ENCODE measurements around the gene GIPR.

Gene GIPR

DNA sequence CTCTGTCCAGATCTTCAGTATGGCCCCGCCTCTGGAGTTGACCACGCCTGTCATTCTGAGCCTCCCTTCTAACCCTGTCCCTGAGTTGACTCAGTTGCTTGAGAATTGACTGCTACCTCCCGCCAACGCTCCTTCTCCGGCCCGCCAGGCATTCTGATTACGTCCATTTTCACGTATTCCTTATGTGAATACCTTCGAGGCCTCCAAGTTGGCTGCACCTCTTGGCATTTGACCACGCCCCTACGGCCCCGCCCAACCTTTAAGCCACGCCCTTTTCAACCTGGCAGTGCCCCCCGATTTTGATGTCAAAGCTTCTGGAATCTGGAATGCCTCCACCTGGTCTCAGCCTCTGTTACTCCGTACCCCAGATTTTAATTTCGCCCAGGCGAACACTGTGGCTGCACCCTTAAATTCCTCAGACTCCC is 27.2 kb upstream of the GIPR start:
- DNase-seq: peak; percentile 46 to 60
- TF ChIP-seq POLR2A (IDR thresholded peaks at IDR 0.05; ENCODE audit: low read length): no peak
- no peak for TF ChIP-seq GATA1 (IDR thresholded peaks at IDR 0.05; ENCODE audit: low read depth, low read length)

DNA sequence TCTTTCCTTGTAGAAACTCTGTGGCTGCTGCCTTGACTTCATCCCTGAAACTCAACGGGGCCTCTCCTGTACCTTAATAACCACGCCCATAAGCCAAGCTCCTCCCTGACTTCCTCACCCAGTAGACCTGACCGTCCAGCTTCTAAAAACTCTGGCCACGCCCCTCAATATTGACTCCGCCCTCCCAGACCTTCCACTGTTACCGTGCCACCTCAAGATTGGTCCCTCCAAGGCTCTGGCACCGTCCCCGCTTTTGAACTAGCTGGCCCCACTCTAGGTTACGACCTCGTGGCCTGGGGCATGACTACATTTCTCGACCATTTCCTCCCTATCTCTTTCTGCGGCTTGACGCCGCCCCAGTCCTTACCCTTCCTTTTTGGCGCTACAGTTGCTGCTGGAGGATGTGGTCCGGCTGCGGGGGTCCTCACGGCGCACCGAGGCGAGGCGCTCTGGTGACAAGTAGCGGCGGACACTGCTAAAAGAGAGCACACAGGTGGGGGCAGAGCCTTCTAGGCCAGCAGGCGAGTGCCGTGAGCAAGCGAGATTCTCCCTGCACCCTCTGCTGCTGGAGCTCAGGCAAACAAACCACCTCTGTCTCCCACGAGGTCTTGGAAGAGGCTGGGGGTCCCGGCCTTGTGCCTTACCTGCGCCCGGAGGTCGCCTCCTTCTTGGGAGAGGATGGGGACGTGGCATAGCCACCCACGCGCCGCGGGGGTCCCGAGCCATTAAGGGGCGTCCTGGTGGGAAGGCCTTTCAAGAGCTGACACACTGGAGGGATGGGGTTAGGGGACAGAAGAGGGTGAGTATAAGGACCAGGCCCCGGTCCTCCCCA is 26.5 kb upstream of the GIPR start:
- DNase-seq: peak; percentile 88 to 92
- TF ChIP-seq POLR2A (IDR thresholded peaks at IDR 0.05; ENCODE audit: low read length) (no peak), GATA1 (IDR thresholded peaks at IDR 0.05; ENCODE audit: low read depth, low read length) (no peak)

DNA sequence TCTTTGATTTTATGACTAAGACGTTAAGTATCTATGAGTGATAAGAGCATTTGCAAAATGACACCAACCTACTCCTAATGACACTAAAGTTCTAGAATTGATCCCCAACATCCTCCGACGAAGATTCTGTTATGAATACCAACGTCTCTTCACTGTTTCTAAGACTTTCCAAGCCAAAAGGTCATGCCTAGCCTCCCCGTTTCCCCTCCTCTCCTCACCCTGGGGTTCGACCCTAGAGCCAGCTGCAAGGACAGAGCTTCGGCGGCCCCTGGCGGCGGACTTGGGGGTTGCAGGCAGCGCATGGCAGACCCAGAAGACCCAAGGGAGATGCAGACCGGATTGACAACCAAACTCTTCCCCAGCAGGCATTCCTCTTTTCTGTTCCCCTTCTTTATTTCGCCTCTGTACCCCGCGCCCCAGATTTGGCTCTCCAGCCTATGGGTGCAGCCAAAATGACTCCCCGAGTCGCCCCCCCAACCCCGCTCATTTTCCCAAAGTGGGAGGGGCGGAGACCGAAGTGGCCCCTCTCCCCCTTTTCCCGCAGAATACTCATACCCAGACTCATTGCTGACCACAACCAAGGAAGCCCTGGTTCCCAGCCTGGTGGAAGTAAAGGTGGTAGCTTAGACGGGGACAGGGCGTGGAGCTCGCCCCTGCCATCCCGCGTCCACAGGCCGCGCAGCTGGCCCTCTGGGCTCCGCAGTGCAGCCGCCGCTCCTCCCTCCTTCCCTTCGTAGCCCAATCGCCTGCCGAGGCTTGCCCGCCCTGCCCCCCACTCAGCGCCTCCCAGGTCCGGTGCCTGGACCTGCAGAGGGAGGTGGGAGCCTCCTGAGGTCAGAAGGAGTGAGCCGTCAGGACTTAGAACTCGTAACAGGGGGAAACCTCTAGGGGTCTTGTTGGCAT is 24.7 kb upstream of the GIPR start:
- TF ChIP-seq POLR2A (IDR thresholded peaks at IDR 0.05; ENCODE audit: low read length): no peak
- TF ChIP-seq GATA1 (IDR thresholded peaks at IDR 0.05; ENCODE audit: low read depth, low read length): no peak
- peak; percentile 84 to 92 for DNase-seq

DNA sequence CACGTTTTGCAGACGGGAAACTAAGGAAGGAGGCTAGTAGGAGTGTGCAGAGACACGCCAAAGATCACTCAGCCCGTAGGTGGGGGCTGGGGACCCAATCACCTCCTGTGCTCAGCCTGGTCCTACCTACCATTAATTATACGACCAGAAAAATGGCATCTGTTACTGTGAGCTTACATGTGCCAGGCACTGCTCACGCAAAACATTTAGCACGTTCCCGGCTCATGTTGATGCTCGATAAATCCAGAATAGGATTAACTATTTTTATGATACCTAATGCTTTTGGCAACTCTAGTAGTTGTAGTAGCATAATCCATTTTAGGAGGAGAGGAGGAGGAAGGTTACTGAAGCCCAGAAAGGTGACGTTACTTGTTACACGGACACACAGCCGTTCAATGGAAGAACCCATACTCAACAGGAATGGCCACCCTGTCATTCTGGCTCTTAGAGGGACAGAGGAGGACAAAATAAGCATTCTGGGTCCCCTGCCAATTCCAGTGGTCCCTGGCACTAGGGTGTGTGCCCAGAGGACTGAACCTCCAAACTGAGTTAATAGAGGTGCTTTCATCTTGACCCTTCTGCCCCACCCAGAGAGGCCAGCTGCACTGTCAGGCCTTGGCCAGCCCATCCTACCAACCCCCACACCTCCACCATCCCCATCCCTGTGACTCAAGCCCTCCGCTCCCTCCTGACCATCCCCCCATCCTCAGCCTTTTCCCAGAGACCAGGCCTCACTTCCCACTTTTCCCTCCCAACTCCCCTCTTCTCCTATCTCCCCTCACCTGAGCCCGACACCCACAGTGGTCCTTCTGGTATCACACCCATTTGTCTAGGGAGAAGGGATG is 23.9 kb upstream of the GIPR start:
- no peak for TF ChIP-seq POLR2A (IDR thresholded peaks at IDR 0.05; ENCODE audit: low read length)
- TF ChIP-seq GATA1 (IDR thresholded peaks at IDR 0.05; ENCODE audit: low read depth, low read length): no peak
- DNase-seq: no peak

DNA sequence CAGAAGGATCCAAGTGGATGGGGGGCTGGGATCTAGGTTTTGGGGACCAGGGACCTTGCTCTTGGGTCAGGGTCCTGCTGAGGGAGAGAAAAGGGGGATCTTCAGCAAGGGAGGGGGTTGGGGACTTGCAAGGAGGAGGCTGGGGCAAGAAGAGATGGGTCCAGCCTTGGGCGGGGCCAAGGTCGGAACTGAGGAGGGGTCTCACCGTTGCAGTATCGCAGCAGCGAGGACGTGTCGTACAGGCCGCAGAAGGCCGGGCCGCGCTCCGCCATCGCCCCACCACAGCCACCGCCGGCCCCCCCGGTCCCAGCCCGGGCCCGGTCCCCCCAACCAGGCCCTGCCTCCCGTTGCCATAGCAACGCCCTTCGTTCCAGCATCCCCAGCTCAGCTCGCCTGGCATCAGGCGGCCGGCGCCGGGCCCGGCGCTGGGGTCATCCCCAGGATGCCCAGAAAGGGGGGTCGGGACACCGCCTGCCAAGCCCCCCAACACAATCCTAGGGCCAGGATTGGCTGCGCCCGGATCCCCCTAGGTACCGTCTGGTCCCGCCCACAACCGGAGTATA is 22.9 kb upstream of the GIPR start:
- peak; percentile 62 to 64 for DNase-seq
- TF ChIP-seq POLR2A (IDR thresholded peaks at IDR 0.05; ENCODE audit: low read length): no peak
- no peak for TF ChIP-seq GATA1 (IDR thresholded peaks at IDR 0.05; ENCODE audit: low read depth, low read length)

DNA sequence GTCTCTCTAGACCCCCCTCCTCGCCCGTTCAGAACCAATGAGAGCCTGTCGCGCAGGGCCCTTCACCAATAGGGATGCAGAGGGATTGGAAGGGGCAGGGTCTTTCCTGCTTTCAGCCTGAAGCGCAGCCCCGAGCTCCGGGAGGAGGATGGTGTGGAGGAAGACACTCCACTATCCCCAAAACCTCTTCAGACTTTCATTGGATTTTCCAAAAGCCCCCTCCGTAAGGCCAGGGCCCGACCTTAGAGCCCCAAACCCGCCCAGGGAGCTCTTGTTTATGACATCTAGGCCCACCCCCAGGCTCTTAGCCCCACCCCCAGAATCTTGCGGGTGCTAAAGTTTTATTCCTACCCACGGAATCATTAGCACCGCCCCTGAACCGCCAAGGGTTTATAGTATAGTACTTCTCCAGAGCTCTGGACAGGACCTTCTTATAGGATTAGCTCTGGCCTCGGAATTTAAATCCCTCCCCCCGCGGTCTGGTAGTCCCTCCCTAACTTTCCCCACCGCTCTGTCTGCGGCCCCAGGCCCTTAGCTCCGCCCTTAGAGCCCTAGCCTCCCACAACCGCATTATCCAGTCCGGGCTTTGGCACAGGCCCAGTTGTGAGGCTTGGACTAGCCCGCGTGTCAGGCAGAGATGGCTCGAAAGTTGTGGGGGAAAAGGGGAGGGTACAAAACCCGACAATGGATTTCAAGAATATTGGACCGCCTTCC is 22.2 kb upstream of the GIPR start:
- TF ChIP-seq POLR2A (IDR thresholded peaks at IDR 0.05; ENCODE audit: low read length) (no peak), GATA1 (IDR thresholded peaks at IDR 0.05; ENCODE audit: low read depth, low read length) (no peak)
- peak; percentile 71 to 82 for DNase-seq

DNA sequence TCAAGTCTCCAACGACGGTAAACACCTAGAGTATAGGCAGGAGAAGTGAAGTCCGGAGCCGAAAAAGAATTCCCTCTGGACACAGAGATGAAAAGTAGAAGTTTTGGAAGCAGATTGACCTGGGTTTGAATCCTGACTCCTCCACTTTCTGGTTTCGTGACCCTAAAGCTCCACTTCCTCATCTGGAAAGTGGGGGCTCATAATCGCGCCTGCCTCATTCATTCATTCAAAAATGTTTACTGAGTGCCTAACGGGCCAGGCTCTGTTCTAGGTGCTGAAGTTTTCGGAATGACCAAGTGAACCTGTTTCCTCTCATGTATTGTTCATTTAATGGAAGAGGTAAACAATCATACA is 21.7 kb upstream of the GIPR start:
- TF ChIP-seq GATA1 (IDR thresholded peaks at IDR 0.05; ENCODE audit: low read depth, low read length) (no peak), POLR2A (IDR thresholded peaks at IDR 0.05; ENCODE audit: low read length) (no peak)
- DNase-seq: no peak

DNA sequence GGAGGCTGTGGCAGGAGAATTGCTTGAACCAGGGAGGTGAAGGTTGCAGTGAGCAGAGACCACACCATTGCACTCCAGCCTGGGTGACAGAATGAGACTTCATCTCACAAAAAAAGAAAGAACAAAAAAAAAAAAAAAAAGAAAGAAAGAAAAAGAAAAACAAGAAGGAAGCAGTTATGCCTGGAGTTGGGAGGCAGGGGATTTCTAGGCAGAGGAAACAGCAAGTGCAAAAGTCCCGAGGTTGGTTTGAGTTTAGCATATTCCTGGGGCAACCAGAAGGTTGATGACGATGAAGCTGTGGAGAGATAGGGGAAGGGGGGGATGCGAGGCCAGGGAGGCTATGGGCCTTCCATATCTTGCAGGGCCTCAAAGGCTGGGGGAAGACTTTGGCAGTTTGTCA is 17.3 kb upstream of the GIPR start:
- DNase-seq: no peak
- no peak for TF ChIP-seq POLR2A (IDR thresholded peaks at IDR 0.05; ENCODE audit: low read length)
- no peak for TF ChIP-seq GATA1 (IDR thresholded peaks at IDR 0.05; ENCODE audit: low read depth, low read length)

DNA sequence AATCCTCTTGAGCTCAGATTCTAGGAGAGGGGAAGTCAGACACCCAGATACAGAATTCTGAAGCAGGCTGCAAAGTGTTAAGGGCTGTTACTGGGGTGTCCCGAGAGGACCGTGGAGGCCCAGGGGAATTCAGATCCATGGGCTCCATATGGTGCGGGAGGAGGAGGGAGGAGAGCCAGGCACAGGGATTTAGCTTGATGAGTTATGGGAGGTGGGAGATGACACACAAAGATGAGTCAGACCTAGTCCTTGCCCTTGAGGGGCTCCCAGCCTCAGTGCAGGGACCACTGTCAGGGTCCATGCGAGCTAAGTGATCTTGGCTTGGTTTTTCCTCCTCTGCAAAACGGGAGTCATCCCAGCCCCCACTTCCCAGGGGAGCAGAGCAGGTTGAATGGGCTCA is 14.4 kb upstream of the GIPR start:
- TF ChIP-seq GATA1 (IDR thresholded peaks at IDR 0.05; ENCODE audit: low read depth, low read length) (no peak), POLR2A (IDR thresholded peaks at IDR 0.05; ENCODE audit: low read length) (no peak)
- DNase-seq: no peak

DNA sequence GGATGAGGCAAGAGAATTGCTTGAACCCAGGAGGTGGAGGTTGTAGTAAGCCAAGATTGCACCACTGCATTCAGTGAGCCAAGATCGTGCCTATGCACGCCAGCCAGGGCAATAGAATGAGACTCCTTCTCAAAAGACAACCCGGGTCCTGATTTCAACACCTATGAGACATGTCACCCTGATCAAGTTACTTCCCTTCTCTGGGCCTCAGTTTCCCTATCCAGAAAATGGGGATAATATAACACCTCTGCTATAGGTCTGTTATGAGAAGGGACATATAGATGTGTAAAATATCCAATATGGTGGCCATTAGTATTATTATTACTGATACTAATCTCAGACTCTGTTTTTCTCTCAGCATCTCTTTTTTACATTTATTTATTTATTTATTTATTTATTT is 12.9 kb upstream of the GIPR start:
- no peak for DNase-seq
- TF ChIP-seq GATA1 (IDR thresholded peaks at IDR 0.05; ENCODE audit: low read depth, low read length) (no peak), POLR2A (IDR thresholded peaks at IDR 0.05; ENCODE audit: low read length) (no peak)

DNA sequence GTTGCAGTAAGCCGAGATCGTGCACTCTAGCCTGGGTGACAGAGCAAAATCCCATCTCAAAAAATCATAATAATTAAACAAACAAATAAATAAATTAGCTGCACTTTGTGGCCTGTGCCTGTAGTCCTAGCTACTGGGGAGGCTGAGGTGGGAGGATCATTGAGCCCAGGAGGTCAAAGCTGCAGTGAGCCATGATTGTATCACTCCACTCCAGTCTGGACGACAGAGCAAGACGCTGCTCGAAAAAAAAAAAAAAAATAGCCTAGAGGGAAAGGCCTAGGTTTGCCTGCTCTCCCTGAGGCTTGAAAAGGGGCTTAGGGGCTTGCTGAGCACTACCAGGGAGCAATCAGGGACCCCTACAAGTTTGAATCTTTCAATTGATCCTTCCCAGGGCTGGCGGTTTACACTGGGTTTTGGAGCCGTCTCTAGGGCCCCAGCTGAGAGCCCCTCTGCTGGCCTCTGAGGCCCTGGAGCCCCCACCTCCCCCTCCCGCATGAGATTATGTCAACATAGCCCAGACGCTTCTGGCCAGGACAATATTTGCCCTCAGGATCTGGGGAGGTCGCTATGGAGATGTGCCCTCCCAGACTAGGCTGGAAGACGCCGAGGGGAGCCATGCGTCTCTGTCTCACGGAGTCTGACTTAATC is 10.4 kb upstream of the GIPR start:
- DNase-seq: no peak
- TF ChIP-seq GATA1 (IDR thresholded peaks at IDR 0.05; ENCODE audit: low read depth, low read length): no peak
- no peak for TF ChIP-seq POLR2A (IDR thresholded peaks at IDR 0.05; ENCODE audit: low read length)

DNA sequence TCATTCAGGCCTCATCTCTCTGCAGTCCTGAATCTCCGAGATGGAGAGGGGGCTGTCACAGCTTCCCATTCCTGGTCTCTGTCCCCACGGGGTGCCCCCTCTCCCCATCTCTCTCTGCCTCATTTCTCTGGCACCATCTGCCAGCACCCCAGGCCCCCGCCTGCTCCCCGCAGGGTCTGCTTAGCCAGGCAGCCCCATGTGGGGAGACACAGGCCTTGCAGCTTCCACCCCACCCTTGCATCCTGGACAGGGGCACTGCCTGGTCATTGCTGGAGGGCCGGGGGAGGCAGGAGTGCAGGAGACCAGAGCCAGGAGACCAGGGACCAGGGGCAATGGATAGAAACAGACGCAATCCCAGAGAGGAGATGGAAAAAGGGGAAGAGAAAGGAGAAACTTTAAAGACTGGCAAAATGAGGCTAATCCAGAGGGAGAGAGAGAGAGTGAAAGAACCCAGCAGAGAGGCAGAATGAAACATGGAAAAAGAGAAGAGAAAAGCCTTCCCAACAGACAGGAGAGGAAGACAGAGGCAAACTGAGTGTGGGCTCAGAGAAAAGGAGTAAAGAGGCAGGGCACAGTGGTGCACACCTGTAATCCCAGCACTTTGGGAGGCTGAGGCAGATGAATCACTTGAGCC is 8.8 kb upstream of the GIPR start:
- TF ChIP-seq POLR2A (IDR thresholded peaks at IDR 0.05; ENCODE audit: low read length) (no peak), GATA1 (IDR thresholded peaks at IDR 0.05; ENCODE audit: low read depth, low read length) (no peak)
- no peak for DNase-seq
